ENCODE data around the gene BRSK1.

Gene BRSK1

GRCh38 chr19:55305983-55306562, 22.3 kb downstream of the BRSK1 start:
- Histone ChIP-seq H3K4me1 (ENCODE audit: insufficient read depth, low read length) (peaks cover 18% of the 10 kb centered on the region), H3K9me3 (ENCODE audit: low read length) (peaks cover 8% of the 10 kb centered on the region), H3K36me3 (ENCODE audit: insufficient read depth, low read length) (peaks cover 67% of the 10 kb centered on the region), H2AFZ (ENCODE audit: low read depth, low read length) (no peak overlapping the region), H3K4me3 (ENCODE audit: low read length) (no peak overlapping the region), H3K27me3 (ENCODE audit: insufficient read depth, low read length) (no peaks in the 10 kb centered on the region)

- Histone ChIP-seq H3K4me3 (ENCODE audit: low read length) (no peak overlapping the region), H2AFZ (ENCODE audit: low read depth, low read length) (no peak overlapping the region), H3K27me3 (ENCODE audit: insufficient read depth, low read length) (no peaks in the 10 kb centered on the region), H3K36me3 (ENCODE audit: insufficient read depth, low read length) (peaks cover 62% of the 10 kb centered on the region), H3K4me1 (ENCODE audit: insufficient read depth, low read length) (peaks cover 11% of the 10 kb centered on the region), H3K9me3 (ENCODE audit: low read length) (peaks cover 8% of the 10 kb centered on the region)
Observed at GRCh38 chr19:55306712-55307111, 22.9 kb downstream of the BRSK1 start.

- no peak overlapping the region for H2AFZ ChIP-seq (ENCODE audit: low read depth, low read length)
- peaks cover 56% of the 10 kb centered on the region for H3K36me3 ChIP-seq (ENCODE audit: insufficient read depth, low read length)
- H3K4me1 ChIP-seq (ENCODE audit: insufficient read depth, low read length): peaks cover 8% of the 10 kb centered on the region
- H3K4me3 ChIP-seq (ENCODE audit: low read length): no peak overlapping the region
- H3K27me3 ChIP-seq (ENCODE audit: insufficient read depth, low read length): no peaks in the 10 kb centered on the region
- H3K9me3 ChIP-seq (ENCODE audit: low read length): peaks cover 8% of the 10 kb centered on the region
Observed at GRCh38 chr19:55308281-55308680, 24.5 kb downstream of the BRSK1 start.

GRCh38 chr19:55309448-55309847, 25.7 kb downstream of the BRSK1 start:
- H3K4me3 ChIP-seq (ENCODE audit: low read length): no peak overlapping the region
- peaks cover 8% of the 10 kb centered on the region for H3K4me1 ChIP-seq (ENCODE audit: insufficient read depth, low read length)
- H2AFZ ChIP-seq (ENCODE audit: low read depth, low read length): no peak overlapping the region
- no peaks in the 10 kb centered on the region for H3K27me3 ChIP-seq (ENCODE audit: insufficient read depth, low read length)
- H3K36me3 ChIP-seq (ENCODE audit: insufficient read depth, low read length): peaks cover 45% of the 10 kb centered on the region
- H3K9me3 ChIP-seq (ENCODE audit: low read length): peaks cover 8% of the 10 kb centered on the region

GRCh38 chr19:55310498-55310897, 26.7 kb downstream of the BRSK1 start:
- H3K4me1 ChIP-seq (ENCODE audit: insufficient read depth, low read length): peaks cover 8% of the 10 kb centered on the region
- H3K9me3 ChIP-seq (ENCODE audit: low read length): peaks cover 8% of the 10 kb centered on the region
- H3K27me3 ChIP-seq (ENCODE audit: insufficient read depth, low read length): no peaks in the 10 kb centered on the region
- H3K4me3 ChIP-seq (ENCODE audit: low read length): no peak overlapping the region
- H2AFZ ChIP-seq (ENCODE audit: low read depth, low read length): no peak overlapping the region
- H3K36me3 ChIP-seq (ENCODE audit: insufficient read depth, low read length): peaks cover 37% of the 10 kb centered on the region

- Histone ChIP-seq H3K4me3 (ENCODE audit: low read length) (no peak overlapping the region), H3K9me3 (ENCODE audit: low read length) (peaks cover 8% of the 10 kb centered on the region), H2AFZ (ENCODE audit: low read depth, low read length) (no peak overlapping the region), H3K4me1 (ENCODE audit: insufficient read depth, low read length) (peaks cover 8% of the 10 kb centered on the region), H3K27me3 (ENCODE audit: insufficient read depth, low read length) (no peaks in the 10 kb centered on the region), H3K36me3 (ENCODE audit: insufficient read depth, low read length) (peaks cover 28% of the 10 kb centered on the region)
Observed at GRCh38 chr19:55311397-55311796, 27.6 kb downstream of the BRSK1 start.

- H3K4me1 ChIP-seq (ENCODE audit: insufficient read depth, low read length): peaks cover 8% of the 10 kb centered on the region
- no peak overlapping the region for H2AFZ ChIP-seq (ENCODE audit: low read depth, low read length)
- H3K9me3 ChIP-seq (ENCODE audit: low read length): peaks cover 6% of the 10 kb centered on the region
- no peaks in the 10 kb centered on the region for H3K27me3 ChIP-seq (ENCODE audit: insufficient read depth, low read length)
- H3K36me3 ChIP-seq (ENCODE audit: insufficient read depth, low read length): peaks cover 24% of the 10 kb centered on the region
- no peak overlapping the region for H3K4me3 ChIP-seq (ENCODE audit: low read length)
Observed at GRCh38 chr19:55311797-55312196, 28.0 kb downstream of the BRSK1 start.

GRCh38 chr19:55312621-55313512, 29.1 kb downstream of the BRSK1 start:
- Histone ChIP-seq H3K4me3 (ENCODE audit: low read length) (no peak overlapping the region), H3K9me3 (ENCODE audit: low read length) (peaks cover 6% of the 10 kb centered on the region), H3K27me3 (ENCODE audit: insufficient read depth, low read length) (no peaks in the 10 kb centered on the region), H2AFZ (ENCODE audit: low read depth, low read length) (no peak overlapping the region), H3K36me3 (ENCODE audit: insufficient read depth, low read length) (peaks cover 15% of the 10 kb centered on the region), H3K4me1 (ENCODE audit: insufficient read depth, low read length) (peaks cover 8% of the 10 kb centered on the region)

- H3K4me1 ChIP-seq (ENCODE audit: insufficient read depth, low read length): peaks cover 8% of the 10 kb centered on the region
- H3K27me3 ChIP-seq (ENCODE audit: insufficient read depth, low read length): no peaks in the 10 kb centered on the region
- no peak overlapping the region for H3K4me3 ChIP-seq (ENCODE audit: low read length)
- peaks cover 1% of the 10 kb centered on the region for H3K9me3 ChIP-seq (ENCODE audit: low read length)
- H2AFZ ChIP-seq (ENCODE audit: low read depth, low read length): no peak overlapping the region
- peaks cover 3% of the 10 kb centered on the region for H3K36me3 ChIP-seq (ENCODE audit: insufficient read depth, low read length)
Observed at GRCh38 chr19:55314396-55314795, 30.6 kb downstream of the BRSK1 start.

GRCh38 chr19:55315956-55316525, 32.2 kb downstream of the BRSK1 start:
- Histone ChIP-seq H3K27me3 (ENCODE audit: insufficient read depth, low read length) (no peaks in the 10 kb centered on the region), H3K36me3 (ENCODE audit: insufficient read depth, low read length) (peaks cover 2% of the 10 kb centered on the region), H3K4me3 (ENCODE audit: low read length) (no peak overlapping the region), H2AFZ (ENCODE audit: low read depth, low read length) (no peak overlapping the region), H3K4me1 (ENCODE audit: insufficient read depth, low read length) (no peaks in the 10 kb centered on the region), H3K9me3 (ENCODE audit: low read length) (no peaks in the 10 kb centered on the region)

- no peak overlapping the region for H3K4me3 ChIP-seq (ENCODE audit: low read length)
- no peaks in the 10 kb centered on the region for H3K4me1 ChIP-seq (ENCODE audit: insufficient read depth, low read length)
- peaks cover 2% of the 10 kb centered on the region for H3K36me3 ChIP-seq (ENCODE audit: insufficient read depth, low read length)
- no peak overlapping the region for H2AFZ ChIP-seq (ENCODE audit: low read depth, low read length)
- peaks cover 5% of the 10 kb centered on the region for H3K27me3 ChIP-seq (ENCODE audit: insufficient read depth, low read length)
- no peaks in the 10 kb centered on the region for H3K9me3 ChIP-seq (ENCODE audit: low read length)
Observed at GRCh38 chr19:55316646-55317045, 32.8 kb downstream of the BRSK1 start.

GRCh38 chr19:55319785-55320184, 36.0 kb downstream of the BRSK1 start:
- Histone ChIP-seq H3K4me1 (ENCODE audit: insufficient read depth, low read length) (no peaks in the 10 kb centered on the region), H3K4me3 (ENCODE audit: low read length) (no peak overlapping the region), H3K36me3 (ENCODE audit: insufficient read depth, low read length) (no peaks in the 10 kb centered on the region), H3K9me3 (ENCODE audit: low read length) (no peaks in the 10 kb centered on the region), H2AFZ (ENCODE audit: low read depth, low read length) (no peak overlapping the region), H3K27me3 (ENCODE audit: insufficient read depth, low read length) (peaks cover 15% of the 10 kb centered on the region)

- no peak overlapping the region for H3K4me3 ChIP-seq (ENCODE audit: low read length)
- no peak overlapping the region for H2AFZ ChIP-seq (ENCODE audit: low read depth, low read length)
- H3K4me1 ChIP-seq (ENCODE audit: insufficient read depth, low read length): no peaks in the 10 kb centered on the region
- H3K36me3 ChIP-seq (ENCODE audit: insufficient read depth, low read length): no peaks in the 10 kb centered on the region
- H3K27me3 ChIP-seq (ENCODE audit: insufficient read depth, low read length): peaks cover 15% of the 10 kb centered on the region
- H3K9me3 ChIP-seq (ENCODE audit: low read length): no peaks in the 10 kb centered on the region
Observed at GRCh38 chr19:55320844-55321419, 37.1 kb downstream of the BRSK1 start.

Measured in neuron (in vitro differentiated cells).